ENCODE data around the gene REL. TPM values are rescaled to one million over a fixed set of nuclear protein-coding genes. Genes with fewer than 3 reads are reported as not detected.

REL gene
- total and polyA plus RNA-seq, 9 of the 15 experiments (the other 6 are each of a cell fraction or from before 2014, with no cell fraction given) = 0.63 to 8.6 (median 6.3) TPM

DNA sequence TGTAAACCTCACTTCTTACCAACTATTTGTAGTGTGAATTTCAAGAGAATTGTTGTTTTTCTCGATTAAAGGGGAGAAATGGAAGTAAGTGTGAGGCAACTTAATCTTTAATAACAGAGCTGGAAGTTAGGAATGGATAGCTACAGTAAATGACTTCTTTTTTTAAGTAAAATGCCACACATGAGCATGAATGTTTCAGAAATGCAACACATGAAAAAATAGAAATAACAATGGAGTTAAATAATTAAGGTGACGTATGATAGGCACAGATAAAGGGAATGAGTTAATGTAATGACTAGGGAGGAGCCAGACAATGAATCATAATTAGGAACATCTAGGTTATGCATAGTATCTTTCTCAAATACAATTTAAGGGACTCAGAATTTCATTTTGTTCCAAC lies 3.4 kb downstream of the REL start (continued):
- TF ChIP-seq, protein P1, sequence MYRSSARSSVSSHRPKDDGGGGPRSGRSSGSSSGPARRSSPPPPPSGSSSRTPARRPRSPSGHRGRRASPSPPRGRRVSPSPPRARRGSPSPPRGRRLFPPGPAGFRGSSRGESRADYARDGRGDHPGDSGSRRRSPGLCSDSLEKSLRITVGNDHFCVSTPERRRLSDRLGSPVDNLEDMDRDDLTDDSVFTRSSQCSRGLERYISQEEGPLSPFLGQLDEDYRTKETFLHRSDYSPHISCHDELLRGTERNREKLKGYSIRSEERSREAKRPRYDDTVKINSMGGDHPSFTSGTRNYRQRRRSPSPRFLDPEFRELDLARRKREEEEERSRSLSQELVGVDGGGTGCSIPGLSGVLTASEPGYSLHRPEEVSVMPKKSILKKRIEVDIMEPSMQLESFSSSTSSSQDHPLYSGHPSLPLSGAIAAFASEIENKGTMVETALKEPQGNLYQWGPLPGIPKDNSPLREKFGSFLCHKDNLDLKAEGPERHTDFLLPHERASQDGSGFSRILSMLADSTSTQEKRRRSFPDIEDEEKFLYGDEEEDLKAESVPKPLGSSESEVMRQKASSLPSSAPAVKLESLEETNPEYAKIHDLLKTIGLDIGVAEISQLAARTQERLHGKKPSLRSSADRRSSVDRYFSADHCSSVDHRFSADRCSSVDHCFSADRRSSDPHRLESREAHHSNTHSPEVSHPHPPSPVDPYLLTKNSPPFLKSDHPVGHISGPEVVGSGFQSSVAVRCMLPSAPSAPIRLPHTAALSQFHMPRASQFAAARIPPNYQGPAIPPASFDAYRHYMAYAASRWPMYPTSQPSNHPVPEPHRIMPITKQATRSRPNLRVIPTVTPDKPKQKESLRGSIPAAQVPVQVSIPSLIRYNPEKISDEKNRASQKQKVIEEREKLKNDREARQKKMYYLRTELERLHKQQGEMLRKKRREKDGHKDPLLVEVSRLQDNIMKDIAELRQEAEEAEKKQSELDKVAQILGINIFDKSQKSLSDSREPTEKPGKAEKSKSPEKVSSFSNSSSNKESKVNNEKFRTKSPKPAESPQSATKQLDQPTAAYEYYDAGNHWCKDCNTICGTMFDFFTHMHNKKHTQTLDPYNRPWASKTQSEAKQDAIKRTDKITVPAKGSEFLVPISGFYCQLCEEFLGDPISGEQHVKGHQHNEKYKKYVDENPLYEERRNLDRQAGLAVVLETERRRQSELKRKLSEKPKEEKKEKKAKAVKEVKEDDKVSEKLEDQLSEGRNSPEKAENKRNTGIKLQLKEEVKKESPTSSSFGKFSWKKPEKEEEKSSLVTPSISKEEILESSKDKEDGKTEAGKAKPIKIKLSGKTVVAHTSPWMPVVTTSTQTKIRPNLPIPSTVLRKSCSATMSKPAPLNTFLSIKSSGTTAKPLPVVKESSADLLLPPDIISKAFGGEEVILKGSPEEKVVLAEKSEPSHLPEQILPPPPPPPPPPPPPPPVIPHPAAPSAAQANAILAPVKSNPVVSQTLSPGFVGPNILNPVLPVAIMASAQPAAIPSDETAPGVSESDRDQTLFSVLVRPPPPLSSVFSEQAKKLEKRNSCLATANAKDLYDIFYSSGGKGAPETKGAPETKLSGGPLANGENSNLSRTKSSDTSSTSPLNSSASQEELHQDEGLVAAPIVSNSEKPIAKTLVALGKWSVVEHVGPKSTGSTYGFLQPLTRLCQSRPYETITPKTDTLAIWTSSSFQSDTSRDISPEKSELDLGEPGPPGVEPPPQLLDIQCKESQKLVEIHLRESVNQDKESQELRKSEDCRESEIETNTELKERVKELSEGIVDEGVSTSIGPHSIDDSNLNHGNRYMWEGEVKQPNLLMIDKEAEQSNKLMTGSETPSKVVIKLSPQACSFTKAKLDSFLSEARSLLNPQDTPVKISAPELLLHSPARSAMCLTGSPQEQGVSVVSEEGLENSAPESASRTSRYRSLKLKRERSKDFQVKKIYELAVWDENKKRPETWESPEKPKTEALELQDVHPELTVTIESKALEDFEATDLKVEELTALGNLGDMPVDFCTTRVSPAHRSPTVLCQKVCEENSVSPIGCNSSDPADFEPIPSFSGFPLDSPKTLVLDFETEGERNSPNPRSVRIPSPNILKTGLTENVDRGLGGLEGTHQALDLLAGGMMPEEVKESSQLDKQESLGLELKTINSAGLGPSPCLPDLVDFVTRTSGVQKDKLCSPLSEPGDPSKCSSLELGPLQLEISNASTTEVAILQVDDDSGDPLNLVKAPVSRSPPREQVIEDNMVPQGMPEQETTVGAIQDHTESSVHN (IDR thresholded peaks at IDR 0.05; ENCODE audit: borderline replicate concordance in 1 of 2, low read depth in 1 of 2) = peak in 1 of 2 experiments; percentile 45; a peak in 1 of 4 replicates
- TF ChIP-seq, protein P2, sequence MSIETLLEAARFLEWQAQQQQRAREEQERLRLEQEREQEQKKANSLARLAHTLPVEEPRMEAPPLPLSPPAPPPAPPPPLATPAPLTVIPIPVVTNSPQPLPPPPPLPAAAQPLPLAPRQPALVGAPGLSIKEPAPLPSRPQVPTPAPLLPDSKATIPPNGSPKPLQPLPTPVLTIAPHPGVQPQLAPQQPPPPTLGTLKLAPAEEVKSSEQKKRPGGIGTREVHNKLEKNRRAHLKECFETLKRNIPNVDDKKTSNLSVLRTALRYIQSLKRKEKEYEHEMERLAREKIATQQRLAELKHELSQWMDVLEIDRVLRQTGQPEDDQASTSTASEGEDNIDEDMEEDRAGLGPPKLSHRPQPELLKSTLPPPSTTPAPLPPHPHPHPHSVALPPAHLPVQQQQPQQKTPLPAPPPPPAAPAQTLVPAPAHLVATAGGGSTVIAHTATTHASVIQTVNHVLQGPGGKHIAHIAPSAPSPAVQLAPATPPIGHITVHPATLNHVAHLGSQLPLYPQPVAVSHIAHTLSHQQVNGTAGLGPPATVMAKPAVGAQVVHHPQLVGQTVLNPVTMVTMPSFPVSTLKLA (conservative IDR thresholded peaks at IDR 0.05) = 0 out of 4 replicates have a peak, but pooled peaks of 1 of the 2 experiments have one; percentile 37
- no peak for TF ChIP-seq PPARD (CRISPR knock-in tag; IDR thresholded peaks at IDR 0.05)
- TF ChIP-seq DPF2 (IDR thresholded peaks at IDR 0.05) = peak; percentile 72
- TF ChIP-seq, protein P3, sequence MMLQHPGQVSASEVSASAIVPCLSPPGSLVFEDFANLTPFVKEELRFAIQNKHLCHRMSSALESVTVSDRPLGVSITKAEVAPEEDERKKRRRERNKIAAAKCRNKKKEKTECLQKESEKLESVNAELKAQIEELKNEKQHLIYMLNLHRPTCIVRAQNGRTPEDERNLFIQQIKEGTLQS (IDR thresholded peaks at IDR 0.05) = peak; percentile 64
- TF ChIP-seq, protein P3 (CRISPR knock-in tag; conservative IDR thresholded peaks at IDR 0.05) = no peak
- peak; percentile 58; the same call in 1 of the 2 replicates for TF ChIP-seq ARID3A (IDR thresholded peaks at IDR 0.05; ENCODE audit: borderline replicate concordance, low read depth, low read length)
- 0 out of 2 replicates have a peak, but pooled peaks have one; percentile 12 for TF ChIP-seq ZNF444 (CRISPR knock-in tag; IDR thresholded peaks at IDR 0.05)
- TF ChIP-seq SMARCA4 (IDR thresholded peaks at IDR 0.05) = peak; percentile 70
- TF ChIP-seq ZNF23 (CRISPR knock-in tag; IDR thresholded peaks at IDR 0.05) = no peak
- TF ChIP-seq JUND (IDR thresholded peaks at IDR 0.05; ENCODE audit: borderline replicate concordance, low read depth, low read length) = 0 out of 2 replicates have a peak, but pooled peaks have one; percentile 21
- TF ChIP-seq JUND (tag; IDR thresholded peaks at IDR 0.05; ENCODE audit: borderline replicate concordance, low read depth, low read length) = peak; percentile 45; the same call in 1 of the 3 replicates
- TF ChIP-seq ZNF184 (CRISPR knock-in tag; IDR thresholded peaks at IDR 0.05) = no peak
- TF ChIP-seq CCNT2 (IDR thresholded peaks at IDR 0.05; ENCODE audit: borderline replicate concordance, extremely low read depth, insufficient read length, low read depth, low read length) = no peak
- 0 out of 2 replicates have a peak, but pooled peaks have one; percentile 37 for TF ChIP-seq CREM (IDR thresholded peaks at IDR 0.05; ENCODE audit: low read depth)
